Neural cell (in vitro differentiated cells): ENCODE data around the gene SKA3. TPM values are rescaled to one million over a fixed set of nuclear protein-coding genes. Genes with fewer than 3 reads are reported as not detected.
"Not testable (repeated sequence)": the region's sequence is repeated elsewhere in the genome, so short reads cannot be mapped to it uniquely, and the experiment has no call there.

Experiments used
- H2AFZ ChIP-seq: fragments of 200-600, 300-800 bp; sonication (generic), shearing (Covaris generic); 2 replicates; pipeline ENCODE4 v1.6.0; 2014; ENCODE audit warnings: low read depth, mild to moderate bottlenecking, antibody characterized with exemption, low read length, moderate library complexity
- H3F3A ChIP-seq: fragments of 200-600 bp; shearing (Covaris generic); 2 replicates; pipeline ENCODE4 v1.6.1; 2016; ENCODE audit warnings: mild to moderate bottlenecking, moderate library complexity, mixed read lengths, antibody characterized with exemption, low read length; ENCODE audit not compliant: insufficient read depth, poor library complexity, severe bottlenecking
- H3K27ac ChIP-seq: fragments of 200-600, 300-800 bp; sonication (generic), shearing (Covaris generic); 2 replicates; pipeline ENCODE4 v1.5.1; 2014; ENCODE audit warnings: mild to moderate bottlenecking, low read length, moderate library complexity
- H3K27me3 ChIP-seq: fragments of 300-800, 200-600 bp; sonication (generic), shearing (Covaris generic); 2 replicates; pipeline ENCODE4 v1.6.0; 2014; ENCODE audit warnings: mild to moderate bottlenecking, low read depth, low read length, moderate library complexity; ENCODE audit not compliant: insufficient read depth
- H3K36me3 ChIP-seq: fragments of 300-800, 200-600 bp; sonication (generic), shearing (Covaris generic); 2 replicates; pipeline ENCODE4 v1.5.1; 2014; ENCODE audit warnings: mild to moderate bottlenecking, antibody characterized with exemption, low read length, moderate library complexity; ENCODE audit not compliant: insufficient read depth
- H3K4me2 ChIP-seq: fragments of 300-800, 200-600 bp; sonication (generic), shearing (Covaris generic); 2 replicates; pipeline ENCODE4 v1.6.0; 2014; ENCODE audit warnings: mild to moderate bottlenecking, low read length
- H3K4me3 ChIP-seq: fragments of 300-800, 200-600 bp; sonication (generic), shearing (Covaris generic); 2 replicates; pipeline ENCODE4 v1.5.1; 2014; ENCODE audit warnings: mild to moderate bottlenecking, low read length, moderate library complexity
- H3K79me2 ChIP-seq: fragments of 200-600 bp; shearing (Covaris generic); replicated peaks from 2 replicates; pipeline ENCODE4 v1.6.0; 2014; ENCODE audit warnings: mild to moderate bottlenecking, low read length, moderate library complexity; ENCODE audit not compliant: insufficient read depth
- H3K9ac ChIP-seq: fragments of 300-800, 200-600 bp; sonication (generic), shearing (Covaris generic); 2 replicates; pipeline ENCODE4 v1.6.1; 2016; ENCODE audit warnings: mild to moderate bottlenecking, low read length, mixed read lengths
- H3K9me2 ChIP-seq: fragments of 200-600 bp; shearing (Covaris generic); 2 replicates; pipeline ENCODE4 v1.6.1; 2016; ENCODE audit warnings: mild to moderate bottlenecking, low read length, mixed read lengths; ENCODE audit not compliant: insufficient read depth
- H3K9me3 ChIP-seq: fragments of 200-600, 300-800 bp; sonication (generic), shearing (Covaris generic); 2 replicates; pipeline ENCODE4 v1.6.1; 2016; ENCODE audit warnings: mild to moderate bottlenecking, mixed run types, low read length, moderate library complexity, mixed read lengths
- H4K20me1 ChIP-seq: fragments of 200-600 bp; shearing (Covaris generic); 2 replicates; pipeline ENCODE4 v1.6.1; 2016; ENCODE audit warnings: mild to moderate bottlenecking, mixed run types; ENCODE audit not compliant: insufficient read depth
- EP300 ChIP-seq: fragments of 450-650 bp; conservative IDR thresholded peaks from 2 replicates; pipeline ENCODE4 v1.6.1; 2014; ENCODE audit warnings: antibody characterized with exemption, mild to moderate bottlenecking, moderate library complexity; ENCODE audit not compliant: poor library complexity, severe bottlenecking
- EZH2 ChIP-seq: fragments of 200-600, 300-800 bp; shearing (Covaris generic), sonication (generic); IDR thresholded peaks from 2 replicates; pipeline ENCODE4 v1.6.1; 2014; ENCODE audit warnings: antibody characterized with exemption, low read length, borderline replicate concordance, mild to moderate bottlenecking; ENCODE audit not compliant: insufficient read depth, poor library complexity, severe bottlenecking
- MXI1 ChIP-seq: fragments of 450-650 bp; conservative IDR thresholded peaks from 2 replicates; pipeline ENCODE4 v1.6.1; 2014; ENCODE audit warnings: antibody characterized with exemption, mild to moderate bottlenecking; ENCODE audit not compliant: poor library complexity, severe bottlenecking
- POLR2AphosphoS5 ChIP-seq: IDR thresholded peaks from 2 replicates; pipeline ENCODE4 v1.6.1; 2012
- RAD21 ChIP-seq: fragments of 450-650 bp; conservative IDR thresholded peaks from 2 replicates; pipeline ENCODE4 v1.6.1; 2014; ENCODE audit warnings: antibody characterized with exemption, mild to moderate bottlenecking, moderate library complexity
- SMC3 ChIP-seq: fragments of 450-650 bp; conservative IDR thresholded peaks from 2 replicates; pipeline ENCODE4 v1.6.1; 2014; ENCODE audit warnings: antibody characterized with exemption, mild to moderate bottlenecking, moderate library complexity; ENCODE audit not compliant: poor library complexity
- TAF1 ChIP-seq: IDR thresholded peaks from 2 replicates; pipeline ENCODE4 v1.6.1; 2012; ENCODE audit warnings: low read depth
- polyA plus RNA-seq: library from polyadenylated mRNA; depleted of rRNA; stranded (reverse); fragments of >200 nt; gene quantifications from 2 replicates; pipeline ENCODE4 v1.2.3, GENCODE V29; 2014
- TF ChIP-seq, protein P1 (sequence below): IDR thresholded peaks from 2 replicates; pipeline ENCODE4 v1.6.1; 2012; ENCODE audit warnings: borderline replicate concordance
- TF ChIP-seq, protein P2 (sequence below): fragments of 450-650 bp; IDR thresholded peaks from 2 replicates; pipeline ENCODE4 v1.5.1; 2014; ENCODE audit warnings: antibody characterized with exemption, mild to moderate bottlenecking, moderate library complexity; ENCODE audit not compliant: poor library complexity, severe bottlenecking

SKA3 gene
- polyA plus RNA-seq, 1 donor from 2014 or later: 1.3 TPM

DNA sequence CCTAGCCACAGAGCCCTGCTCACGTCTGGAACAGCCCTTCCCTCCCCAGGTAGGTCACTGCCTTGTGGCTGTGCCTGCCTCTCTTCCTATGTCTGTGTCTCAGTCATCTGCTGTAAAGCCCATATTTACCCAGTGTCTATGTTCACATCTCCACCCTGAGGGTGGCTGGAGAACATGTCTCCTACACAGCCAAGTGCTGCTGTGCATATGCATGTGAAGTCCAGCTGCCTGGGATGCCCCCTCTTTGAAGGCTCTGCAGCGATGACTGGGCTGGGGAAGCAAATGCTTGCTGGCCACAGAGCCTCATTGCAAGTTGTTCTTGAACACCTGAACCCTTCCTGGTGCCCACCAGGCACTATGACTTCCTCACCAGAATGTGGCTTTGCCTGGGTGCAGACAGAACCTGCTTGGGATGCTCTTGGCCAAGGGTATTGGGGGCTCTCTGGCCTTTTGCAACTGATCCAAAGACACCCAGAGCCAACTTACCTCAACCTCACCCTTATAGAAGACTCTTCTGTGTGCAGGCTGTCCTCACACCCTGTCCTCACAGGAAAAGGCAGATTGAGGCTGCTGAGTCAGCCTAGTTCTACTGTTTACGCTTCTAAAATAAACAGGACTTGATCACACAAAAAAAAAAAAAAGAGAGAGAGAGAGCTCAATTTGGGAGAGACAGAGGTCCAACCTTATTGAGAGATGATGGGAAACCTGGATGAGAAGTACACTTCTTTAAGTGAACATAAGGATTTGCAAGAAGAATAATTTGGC, 26.6 kb upstream of the SKA3 start:
- Histone ChIP-seq H4K20me1 (no peaks in the 10 kb centered on the region), H3K9me3 (no peaks in the 10 kb centered on the region), H3K9ac (no peak overlapping the region), H3K4me2 (no peak overlapping the region), H3K9me2 (no peaks in the 10 kb centered on the region), H3K36me3 (no peaks in the 10 kb centered on the region), H3K4me3 (no peak overlapping the region), H3K27ac (no peak overlapping the region), H2AFZ (no peak overlapping the region), H3F3A (no peaks in the 10 kb centered on the region), H3K27me3 (no peaks in the 10 kb centered on the region), H3K79me2 (no peaks in the 10 kb centered on the region)
- TF ChIP-seq POLR2AphosphoS5 (no peak), TAF1 (no peak), EP300 (no peak), SMC3 (no peak), EZH2 (no peak), RAD21 (no peak), MXI1 (no peak)
- TF ChIP-seq, protein P1, sequence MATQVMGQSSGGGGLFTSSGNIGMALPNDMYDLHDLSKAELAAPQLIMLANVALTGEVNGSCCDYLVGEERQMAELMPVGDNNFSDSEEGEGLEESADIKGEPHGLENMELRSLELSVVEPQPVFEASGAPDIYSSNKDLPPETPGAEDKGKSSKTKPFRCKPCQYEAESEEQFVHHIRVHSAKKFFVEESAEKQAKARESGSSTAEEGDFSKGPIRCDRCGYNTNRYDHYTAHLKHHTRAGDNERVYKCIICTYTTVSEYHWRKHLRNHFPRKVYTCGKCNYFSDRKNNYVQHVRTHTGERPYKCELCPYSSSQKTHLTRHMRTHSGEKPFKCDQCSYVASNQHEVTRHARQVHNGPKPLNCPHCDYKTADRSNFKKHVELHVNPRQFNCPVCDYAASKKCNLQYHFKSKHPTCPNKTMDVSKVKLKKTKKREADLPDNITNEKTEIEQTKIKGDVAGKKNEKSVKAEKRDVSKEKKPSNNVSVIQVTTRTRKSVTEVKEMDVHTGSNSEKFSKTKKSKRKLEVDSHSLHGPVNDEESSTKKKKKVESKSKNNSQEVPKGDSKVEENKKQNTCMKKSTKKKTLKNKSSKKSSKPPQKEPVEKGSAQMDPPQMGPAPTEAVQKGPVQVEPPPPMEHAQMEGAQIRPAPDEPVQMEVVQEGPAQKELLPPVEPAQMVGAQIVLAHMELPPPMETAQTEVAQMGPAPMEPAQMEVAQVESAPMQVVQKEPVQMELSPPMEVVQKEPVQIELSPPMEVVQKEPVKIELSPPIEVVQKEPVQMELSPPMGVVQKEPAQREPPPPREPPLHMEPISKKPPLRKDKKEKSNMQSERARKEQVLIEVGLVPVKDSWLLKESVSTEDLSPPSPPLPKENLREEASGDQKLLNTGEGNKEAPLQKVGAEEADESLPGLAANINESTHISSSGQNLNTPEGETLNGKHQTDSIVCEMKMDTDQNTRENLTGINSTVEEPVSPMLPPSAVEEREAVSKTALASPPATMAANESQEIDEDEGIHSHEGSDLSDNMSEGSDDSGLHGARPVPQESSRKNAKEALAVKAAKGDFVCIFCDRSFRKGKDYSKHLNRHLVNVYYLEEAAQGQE: no peak
- TF ChIP-seq, protein P2, sequence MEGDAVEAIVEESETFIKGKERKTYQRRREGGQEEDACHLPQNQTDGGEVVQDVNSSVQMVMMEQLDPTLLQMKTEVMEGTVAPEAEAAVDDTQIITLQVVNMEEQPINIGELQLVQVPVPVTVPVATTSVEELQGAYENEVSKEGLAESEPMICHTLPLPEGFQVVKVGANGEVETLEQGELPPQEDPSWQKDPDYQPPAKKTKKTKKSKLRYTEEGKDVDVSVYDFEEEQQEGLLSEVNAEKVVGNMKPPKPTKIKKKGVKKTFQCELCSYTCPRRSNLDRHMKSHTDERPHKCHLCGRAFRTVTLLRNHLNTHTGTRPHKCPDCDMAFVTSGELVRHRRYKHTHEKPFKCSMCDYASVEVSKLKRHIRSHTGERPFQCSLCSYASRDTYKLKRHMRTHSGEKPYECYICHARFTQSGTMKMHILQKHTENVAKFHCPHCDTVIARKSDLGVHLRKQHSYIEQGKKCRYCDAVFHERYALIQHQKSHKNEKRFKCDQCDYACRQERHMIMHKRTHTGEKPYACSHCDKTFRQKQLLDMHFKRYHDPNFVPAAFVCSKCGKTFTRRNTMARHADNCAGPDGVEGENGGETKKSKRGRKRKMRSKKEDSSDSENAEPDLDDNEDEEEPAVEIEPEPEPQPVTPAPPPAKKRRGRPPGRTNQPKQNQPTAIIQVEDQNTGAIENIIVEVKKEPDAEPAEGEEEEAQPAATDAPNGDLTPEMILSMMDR: no peak

DNA sequence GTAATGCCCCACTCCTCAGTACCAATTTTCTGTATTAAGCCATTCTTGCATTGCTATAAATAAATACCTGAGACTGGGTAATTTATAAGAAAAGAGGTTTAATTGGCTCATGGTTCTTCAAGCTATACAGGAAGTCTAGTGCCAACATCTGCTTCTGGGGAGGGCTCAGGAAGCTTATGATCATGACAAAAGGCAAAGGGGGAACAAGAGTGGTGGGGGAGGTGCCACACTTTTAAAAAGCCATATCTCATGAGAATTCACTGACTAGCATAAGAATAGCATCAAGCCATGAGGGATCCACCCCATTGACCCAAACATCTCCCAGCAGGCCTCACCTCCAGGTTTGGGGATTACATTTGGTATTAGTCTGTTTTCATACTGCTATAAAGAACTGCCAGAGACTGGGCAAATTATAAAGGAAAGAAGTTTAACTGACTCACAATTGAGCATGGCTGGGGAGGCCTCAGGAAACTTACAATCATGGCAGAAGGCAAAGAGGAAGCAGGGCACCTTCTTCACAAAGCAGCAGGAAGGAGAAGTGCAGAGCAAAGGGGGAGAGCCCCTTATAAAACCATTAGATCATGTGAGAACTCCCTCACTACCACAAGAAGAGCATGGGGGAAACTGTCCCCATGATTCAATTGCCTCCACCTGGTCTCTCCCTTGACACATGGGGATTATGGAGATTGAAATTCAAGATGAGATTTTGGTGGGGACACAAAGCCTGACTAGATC, 25.3 kb upstream of the SKA3 start:
- H3K4me2 ChIP-seq, H3F3A ChIP-seq, H2AFZ ChIP-seq, H3K27me3 ChIP-seq, H4K20me1 ChIP-seq, H3K9me3 ChIP-seq, H3K36me3 ChIP-seq, H3K4me3 ChIP-seq, H3K79me2 ChIP-seq, H3K9ac ChIP-seq, H3K9me2 ChIP-seq, H3K27ac ChIP-seq: not testable (repeated sequence)

GRCh38 chr13:21198391-21198790, 22.0 kb upstream of the SKA3 start:
- not testable (repeated sequence) for H2AFZ ChIP-seq, H3K4me2 ChIP-seq, H3K9ac ChIP-seq, H3K79me2 ChIP-seq, H3K36me3 ChIP-seq, H3K27ac ChIP-seq, H3K9me2 ChIP-seq, H3F3A ChIP-seq, H3K4me3 ChIP-seq, H3K9me3 ChIP-seq, H4K20me1 ChIP-seq, H3K27me3 ChIP-seq

GRCh38 chr13:21197606-21198225, 21.4 kb upstream of the SKA3 start:
- not testable (repeated sequence) for H3K79me2 ChIP-seq, H4K20me1 ChIP-seq, H3K4me2 ChIP-seq, H3K9ac ChIP-seq, H3K9me3 ChIP-seq, H3K9me2 ChIP-seq, H3K4me3 ChIP-seq, H3K36me3 ChIP-seq, H3K27me3 ChIP-seq, H2AFZ ChIP-seq, H3F3A ChIP-seq, H3K27ac ChIP-seq
